H1 (cell line): ENCODE results near the gene PPM1D.

Source experiments
- BRCA1 ChIP-seq: IDR thresholded peaks from 2 replicates; pipeline ENCODE4 v1.6.1; 2012; ENCODE audit warnings: low read depth, low read length, improper control_type of control experiment
- CBX8 ChIP-seq: fragments of 300-800, 300-1000 bp; sonication (generic); IDR thresholded peaks from 2 replicates; pipeline ENCODE4 v1.7.1; 2016; ENCODE audit warnings: low read depth, low read length, borderline replicate concordance
- EGR1 ChIP-seq: IDR thresholded peaks from 2 replicates; pipeline ENCODE4 v1.6.1; 2011; ENCODE audit warnings: low read depth, low read length, borderline replicate concordance
- GTF2F1 ChIP-seq: IDR thresholded peaks from 2 replicates; pipeline ENCODE4 v1.6.1; 2012; ENCODE audit warnings: low read depth, low read length, improper control_type of control experiment, borderline replicate concordance
- JUN ChIP-seq: IDR thresholded peaks from 2 replicates; pipeline ENCODE4 v1.6.1; 2011; ENCODE audit warnings: low read depth, mild to moderate bottlenecking, improper control_type of control experiment, low read length
- KDM1A ChIP-seq: fragments of 200-600, 300-600 bp; sonication (generic); IDR thresholded peaks from 2 replicates; pipeline ENCODE4 v1.7.1; 2016; ENCODE audit warnings: mild to moderate bottlenecking, low read length, borderline replicate concordance
- POLR2A ChIP-seq, 2 experiments: IDR thresholded peaks; 1 replicate in 1 of 2; 2 replicates in 1 of 2; pipeline ENCODE4 v1.6.1; 2011; ENCODE audit warnings: low read depth in 2 of 2, low read length in 2 of 2, mild to moderate bottlenecking in 2 of 2; ENCODE audit errors: control extremely low read depth in 1 of 2
- POLR2AphosphoS5 ChIP-seq: IDR thresholded peaks from 2 replicates; pipeline ENCODE4 v1.6.1; 2011; ENCODE audit warnings: low read depth, low read length
- SIN3A ChIP-seq, 2 experiments: IDR thresholded peaks in 1 of 2; conservative IDR thresholded peaks in 1 of 2; 2 replicates each; pipeline ENCODE4 v1.6.1; 2011 to 2012; ENCODE audit warnings: low read length in 2 of 2, improper control_type of control experiment in 1 of 2, low read depth in 1 of 2, mild to moderate bottlenecking in 1 of 2
- SP1 ChIP-seq: IDR thresholded peaks from 2 replicates; pipeline ENCODE4 v1.6.1; 2011; ENCODE audit warnings: low read depth, low read length
- TCF12 ChIP-seq: IDR thresholded peaks from 2 replicates; pipeline ENCODE4 v1.6.1; 2011; ENCODE audit warnings: low read depth, mild to moderate bottlenecking, low read length
- YY1 ChIP-seq: IDR thresholded peaks from 2 replicates; pipeline ENCODE4 v1.6.1; 2011; ENCODE audit warnings: low read depth, mild to moderate bottlenecking, low read length
- TF ChIP-seq, protein P1 (sequence below): IDR thresholded peaks from 2 replicates; pipeline ENCODE4 v1.6.1; 2012; ENCODE audit warnings: inconsistent platforms
- TF ChIP-seq, protein P2 (sequence below), 3 experiments: IDR thresholded peaks; 1 replicate in 2 of 3; 2 replicates in 1 of 3; pipeline versions ENCODE4 v1.5.1 to v1.6.1; 2011; ENCODE audit warnings: low read length in 3 of 3, mild to moderate bottlenecking in 3 of 3, inconsistent platforms in 2 of 3, low read depth in 1 of 3, moderate library complexity in 1 of 3; ENCODE audit not compliant: insufficient read depth in 1 of 3; ENCODE audit errors: control extremely low read depth in 1 of 3

DNA sequence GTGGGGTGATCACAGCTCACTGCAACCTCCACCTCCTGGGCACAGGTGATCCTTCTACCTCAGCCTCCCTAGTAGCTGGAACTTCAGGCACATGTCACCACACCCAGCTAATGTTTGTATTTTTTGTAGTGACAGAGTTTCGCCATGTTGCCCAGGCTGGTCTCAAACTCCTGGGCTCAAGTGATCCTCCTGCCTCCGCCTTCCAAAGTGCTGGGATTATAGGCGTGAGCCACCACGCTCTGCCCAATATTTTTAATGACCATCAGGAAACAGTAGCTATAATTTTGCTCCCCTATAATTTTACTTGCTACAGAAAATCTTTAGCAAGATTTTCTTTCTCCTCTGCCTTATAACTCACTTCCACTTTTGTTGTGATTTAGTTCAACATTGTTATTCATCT is 44.2 kb upstream of the PPM1D start:
- no peak for TF ChIP-seq KDM1A
- no peak for TF ChIP-seq SP1
- TF ChIP-seq, protein P1, sequence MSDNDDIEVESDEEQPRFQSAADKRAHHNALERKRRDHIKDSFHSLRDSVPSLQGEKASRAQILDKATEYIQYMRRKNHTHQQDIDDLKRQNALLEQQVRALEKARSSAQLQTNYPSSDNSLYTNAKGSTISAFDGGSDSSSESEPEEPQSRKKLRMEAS = no peak
- TF ChIP-seq EGR1 = no peak
- TF ChIP-seq POLR2AphosphoS5 = no peak
- no peak for TF ChIP-seq POLR2A (IDR thresholded peaks at IDR 0.05; ENCODE audit: control extremely low read depth in 1 of 2, low read depth in 2 of 2, low read length in 2 of 2)
- TF ChIP-seq CBX8 = no peak
- no peak for TF ChIP-seq YY1
- TF ChIP-seq, protein P2, sequence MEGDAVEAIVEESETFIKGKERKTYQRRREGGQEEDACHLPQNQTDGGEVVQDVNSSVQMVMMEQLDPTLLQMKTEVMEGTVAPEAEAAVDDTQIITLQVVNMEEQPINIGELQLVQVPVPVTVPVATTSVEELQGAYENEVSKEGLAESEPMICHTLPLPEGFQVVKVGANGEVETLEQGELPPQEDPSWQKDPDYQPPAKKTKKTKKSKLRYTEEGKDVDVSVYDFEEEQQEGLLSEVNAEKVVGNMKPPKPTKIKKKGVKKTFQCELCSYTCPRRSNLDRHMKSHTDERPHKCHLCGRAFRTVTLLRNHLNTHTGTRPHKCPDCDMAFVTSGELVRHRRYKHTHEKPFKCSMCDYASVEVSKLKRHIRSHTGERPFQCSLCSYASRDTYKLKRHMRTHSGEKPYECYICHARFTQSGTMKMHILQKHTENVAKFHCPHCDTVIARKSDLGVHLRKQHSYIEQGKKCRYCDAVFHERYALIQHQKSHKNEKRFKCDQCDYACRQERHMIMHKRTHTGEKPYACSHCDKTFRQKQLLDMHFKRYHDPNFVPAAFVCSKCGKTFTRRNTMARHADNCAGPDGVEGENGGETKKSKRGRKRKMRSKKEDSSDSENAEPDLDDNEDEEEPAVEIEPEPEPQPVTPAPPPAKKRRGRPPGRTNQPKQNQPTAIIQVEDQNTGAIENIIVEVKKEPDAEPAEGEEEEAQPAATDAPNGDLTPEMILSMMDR (IDR thresholded peaks at IDR 0.05; ENCODE audit: control extremely low read depth in 1 of 3, insufficient read depth in 1 of 3, low read depth in 1 of 3, low read length in 3 of 3) = no peak
- TF ChIP-seq TCF12 = no peak
- TF ChIP-seq BRCA1 = no peak
- TF ChIP-seq SIN3A (conservative IDR thresholded peaks at IDR 0.05 in 1 of 2, IDR thresholded peaks at IDR 0.05 in 1 of 2; ENCODE audit: low read depth in 1 of 2, low read length in 2 of 2) = no peak
- TF ChIP-seq GTF2F1 = no peak
- TF ChIP-seq JUN = no peak
